ENCODE results near the gene KCNE3. TPM values are rescaled to one million over a fixed set of nuclear protein-coding genes. Genes with fewer than 3 reads are reported as not detected.

KCNE3 gene
- total and polyA plus RNA-seq, 2 of the 4 experiments (the other 2 are of a cell fraction): 0.05 to 0.18 TPM

- peak; percentile 37 for DNase-seq
- Histone ChIP-seq H2AK9ac (replicated peaks; ENCODE audit: low read depth, low read length, poor library complexity) (no peak overlapping the region), H3K14ac (replicated peaks; ENCODE audit: low read depth, low read length) (no peak overlapping the region), H3K9me1 (ENCODE audit: insufficient read depth, low read length) (peaks cover 3% of the 10 kb centered on the region; the same call in 1 of the 2 replicates), H3K4me3 (ENCODE audit: insufficient read depth, low read depth, low read length) (no peak overlapping the region), H2AK5ac (ENCODE audit: low read depth, low read length) (no peak overlapping the region), H2BK20ac (ENCODE audit: low read depth, low read length) (no peak overlapping the region), H2BK5ac (ENCODE audit: low read depth, low read length, poor library complexity, severe bottlenecking) (no peak overlapping the region), H3K36me3 (ENCODE audit: control insufficient read depth, insufficient read depth, low read length) (no peaks in the 10 kb centered on the region), H2AFZ (replicated peaks; ENCODE audit: low read length, poor library complexity) (no peak overlapping the region), H2BK120ac (ENCODE audit: low read depth, low read length) (no peak overlapping the region), H3K9me3 (ENCODE audit: control insufficient read depth, insufficient read depth, low read length) (no peaks in the 10 kb centered on the region), H3K27me3 (ENCODE audit: control insufficient read depth, insufficient read depth, low read length) (peaks cover 10% of the 10 kb centered on the region), H3K4me1 (ENCODE audit: control insufficient read depth, insufficient read depth, low read length) (peaks cover 1% of the 10 kb centered on the region; the same call in 1 of the 2 replicates), H3K23ac (ENCODE audit: low read depth, low read length) (no peak overlapping the region), H4K91ac (ENCODE audit: insufficient read depth, low read depth, low read length) (no peak overlapping the region), H3K4ac (ENCODE audit: low read depth, low read length) (no peak overlapping the region), H3K27ac (ENCODE audit: insufficient read depth, low read length) (no peak overlapping the region), H2BK15ac (ENCODE audit: low read depth, low read length) (no peak overlapping the region), H3K56ac (ENCODE audit: extremely low read depth, insufficient read depth, low read length) (no peak overlapping the region), H3K79me1 (ENCODE audit: low read depth in 1 of 2, low read length in 2 of 2) (no peaks in the 10 kb centered on the region), H3K18ac (ENCODE audit: low read depth, low read length) (no peak overlapping the region), H3K4me2 (ENCODE audit: low read depth, low read length) (no peak overlapping the region), H4K8ac (ENCODE audit: low read depth in 2 of 2, low read length in 2 of 2) (no peak overlapping the region), H3K9ac (ENCODE audit: low read depth, low read length) (no peak overlapping the region), H4K20me1 (ENCODE audit: insufficient read depth, low read length) (no peaks in the 10 kb centered on the region), H4K5ac (ENCODE audit: low read depth, low read length) (no peak overlapping the region)
- no TSS peak for BruUV-seq (replicated peaks)
- ChIA-PET POLR2A (ENCODE audit: unreplicated experiment) (no interaction called here), CTCF (no interaction called here)
- dilution Hi-C loops (cut with HindIII; ENCODE audit: low sequenced_read_pairs, unreplicated experiment) (no loop called here), intact Hi-C loops (cut with micrococcal nuclease) (no loop called here), in situ Hi-C loops (cut with MboI; ENCODE audit: low sequenced_read_pairs) (no loop called here)
- TF ChIP-seq CTCF (conservative IDR thresholded peaks at IDR 0.05; ENCODE audit: low read depth, low read length) (no peak), RAD21 (IDR thresholded peaks at IDR 0.05; ENCODE audit: low read length) (no peak), RCOR1 (IDR thresholded peaks at IDR 0.05; ENCODE audit: insufficient replicate concordance, low read length) (no peak), CHD1 (IDR thresholded peaks at IDR 0.05; ENCODE audit: low read depth, low read length) (no peak), POLR2A (IDR thresholded peaks at IDR 0.05; ENCODE audit: low read depth, low read length) (no peak)
- no CpG with 5 or more reads among the region's 2 CpGs for WGBS, 2 experiments (ENCODE audit: extremely low coverage in 2 of 2, insufficient read length in 1 of 2)
- no peak for ATAC-seq (ENCODE audit: low read depth)
Observed at GRCh38 chr11:74412321-74412720, 55.0 kb downstream of the KCNE3 start.
